ENCODE measurements around the gene MGAT4A. TPM values are rescaled to one million over a fixed set of nuclear protein-coding genes. Genes with fewer than 3 reads are reported as not detected.
"Not testable (repeated sequence)": the region's sequence is repeated elsewhere in the genome, so short reads cannot be mapped to it uniquely, and the experiment has no call there.

The MGAT4A gene
- total RNA-seq, 2 donors from 2014 or later: 44.0 to 80.8 TPM

DNA sequence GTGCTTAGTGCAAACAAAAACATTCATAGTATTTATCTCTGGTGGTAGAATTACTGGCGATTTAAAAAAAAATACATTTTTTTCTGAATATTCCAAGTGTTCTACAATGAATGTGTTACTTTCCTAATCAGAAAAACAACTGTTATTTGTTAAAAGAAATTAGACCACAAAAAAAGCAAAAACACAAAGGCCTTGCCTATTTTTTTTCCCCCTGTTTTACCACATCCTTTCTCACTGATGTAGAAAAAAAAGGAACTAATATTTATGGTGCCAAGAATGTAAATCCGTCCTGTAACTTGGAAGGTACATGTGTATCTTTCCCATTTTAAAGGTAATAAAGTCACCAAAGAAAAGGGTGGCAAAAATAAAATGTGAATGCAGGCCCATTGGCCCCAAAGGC lies 28.4 kb upstream of the MGAT4A start:
- no peaks in the 10 kb centered on the region for H3K27me3 ChIP-seq (replicated peaks; ENCODE audit: insufficient read depth)
- no peak for DNase-seq (ENCODE audit: low spot score)
- H3K36me3 ChIP-seq: no peaks in the 10 kb centered on the region
- H3K9me3 ChIP-seq: no peaks in the 10 kb centered on the region
- no peak overlapping the region for H3K4me3 ChIP-seq
- no peak for ATAC-seq (ENCODE audit: insufficient number of reproducible peaks, low FRiP score, low read depth)
- TF ChIP-seq, protein P1, sequence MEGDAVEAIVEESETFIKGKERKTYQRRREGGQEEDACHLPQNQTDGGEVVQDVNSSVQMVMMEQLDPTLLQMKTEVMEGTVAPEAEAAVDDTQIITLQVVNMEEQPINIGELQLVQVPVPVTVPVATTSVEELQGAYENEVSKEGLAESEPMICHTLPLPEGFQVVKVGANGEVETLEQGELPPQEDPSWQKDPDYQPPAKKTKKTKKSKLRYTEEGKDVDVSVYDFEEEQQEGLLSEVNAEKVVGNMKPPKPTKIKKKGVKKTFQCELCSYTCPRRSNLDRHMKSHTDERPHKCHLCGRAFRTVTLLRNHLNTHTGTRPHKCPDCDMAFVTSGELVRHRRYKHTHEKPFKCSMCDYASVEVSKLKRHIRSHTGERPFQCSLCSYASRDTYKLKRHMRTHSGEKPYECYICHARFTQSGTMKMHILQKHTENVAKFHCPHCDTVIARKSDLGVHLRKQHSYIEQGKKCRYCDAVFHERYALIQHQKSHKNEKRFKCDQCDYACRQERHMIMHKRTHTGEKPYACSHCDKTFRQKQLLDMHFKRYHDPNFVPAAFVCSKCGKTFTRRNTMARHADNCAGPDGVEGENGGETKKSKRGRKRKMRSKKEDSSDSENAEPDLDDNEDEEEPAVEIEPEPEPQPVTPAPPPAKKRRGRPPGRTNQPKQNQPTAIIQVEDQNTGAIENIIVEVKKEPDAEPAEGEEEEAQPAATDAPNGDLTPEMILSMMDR (IDR thresholded peaks at IDR 0.05): no peak
- H3K27ac ChIP-seq: peak overlapping the region in 1 of 2 donors; percentile 52
- H3K4me1 ChIP-seq (ENCODE audit: control insufficient read depth in 1 of 2, low read depth in 2 of 2): peaks cover 16 to 21% of the 10 kb centered on the region in 2 donors

DNA sequence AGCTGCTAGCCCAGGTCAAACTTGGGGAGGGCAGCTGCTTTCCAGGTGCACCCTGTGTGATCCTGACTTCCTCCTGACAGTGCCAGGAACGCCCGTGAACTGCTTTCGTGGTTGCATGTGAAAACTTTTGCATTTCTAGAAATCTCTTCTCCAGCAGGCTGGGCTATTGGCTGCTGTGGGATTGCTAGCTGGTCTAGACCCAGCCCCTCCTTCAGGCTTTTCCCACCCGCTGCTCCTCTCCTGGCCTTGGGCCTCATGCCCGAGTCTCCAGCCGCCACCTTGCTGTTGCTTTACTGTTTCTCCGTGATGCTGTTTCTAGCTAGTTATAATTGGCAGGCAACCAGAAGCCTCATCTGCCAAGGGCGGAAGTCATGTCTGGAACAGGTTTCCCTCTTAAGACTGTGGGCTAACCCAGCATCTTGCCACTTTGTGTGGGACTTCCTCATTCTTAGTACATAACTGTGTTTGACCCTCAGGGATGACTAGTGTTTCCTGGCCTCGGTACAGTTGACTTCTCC lies 27.0 kb upstream of the MGAT4A start:
- Histone ChIP-seq H3K4me3 (peak overlapping the region; percentile 48), H3K36me3 (no peaks in the 10 kb centered on the region), H3K27ac (peak overlapping the region; percentile 22 to 52), H3K9me3 (no peaks in the 10 kb centered on the region), H3K27me3 (replicated peaks; ENCODE audit: insufficient read depth) (no peaks in the 10 kb centered on the region), H3K4me1 (ENCODE audit: control insufficient read depth in 1 of 2, low read depth in 2 of 2) (peaks cover 16 to 21% of the 10 kb centered on the region in 2 donors)
- DNase-seq (ENCODE audit: low spot score): peak; percentile 64
- TF ChIP-seq, protein P1 (IDR thresholded peaks at IDR 0.05): no peak
- peak; percentile 84 for ATAC-seq (ENCODE audit: insufficient number of reproducible peaks, low FRiP score, low read depth)

DNA sequence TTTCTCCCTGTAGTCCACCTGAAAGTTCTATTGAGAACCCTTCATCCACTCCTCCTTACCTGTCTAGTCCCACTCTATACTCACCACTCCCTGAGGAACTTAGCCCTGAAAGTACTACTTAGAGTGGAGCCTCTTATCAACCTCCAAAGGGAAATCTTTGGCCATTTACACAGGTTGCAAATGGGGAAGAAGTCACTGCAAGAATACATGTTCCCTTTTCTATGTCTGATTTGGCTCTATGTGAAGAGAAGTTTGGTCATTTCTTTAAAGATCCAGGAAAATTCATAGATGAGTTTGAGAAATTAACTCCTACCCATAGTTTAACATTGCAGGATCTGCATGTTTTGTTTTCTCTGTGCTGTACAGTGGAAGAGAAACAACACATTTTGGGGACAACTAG lies 22.9 kb upstream of the MGAT4A start:
- Histone ChIP-seq H3K36me3 (no peaks in the 10 kb centered on the region), H3K9me3 (no peaks in the 10 kb centered on the region), H3K27ac (no peak overlapping the region), H3K4me3 (no peak overlapping the region), H3K27me3 (replicated peaks; ENCODE audit: insufficient read depth) (no peaks in the 10 kb centered on the region), H3K4me1 (ENCODE audit: control insufficient read depth in 1 of 2, low read depth in 2 of 2) (peaks cover 13 to 19% of the 10 kb centered on the region in 2 donors)
- DNase-seq (ENCODE audit: low spot score) (no peak), ATAC-seq (ENCODE audit: insufficient number of reproducible peaks, low FRiP score, low read depth) (no peak)
- TF ChIP-seq, protein P1 (IDR thresholded peaks at IDR 0.05): no peak

DNA sequence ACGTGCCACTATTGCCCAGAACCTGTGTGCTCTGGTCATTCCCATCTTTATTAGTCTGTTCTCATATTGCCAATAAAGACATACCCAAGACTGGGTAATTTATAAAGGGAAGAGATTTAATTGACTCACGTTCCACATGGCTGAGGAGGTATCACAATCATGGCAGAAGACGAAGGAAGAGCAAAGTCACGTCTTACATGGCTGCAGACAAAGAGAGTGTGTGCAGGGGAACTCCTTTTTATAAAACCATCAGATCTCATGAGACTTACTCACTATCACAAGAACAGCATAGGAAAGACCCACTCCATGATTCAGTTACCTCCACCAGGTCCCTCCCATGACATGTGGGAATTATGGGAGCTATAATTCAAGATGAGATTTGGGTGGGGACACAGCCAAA lies 21.8 kb upstream of the MGAT4A start:
- H3K4me1 ChIP-seq (ENCODE audit: control insufficient read depth in 1 of 2, low read depth in 2 of 2); ATAC-seq (ENCODE audit: insufficient number of reproducible peaks, low FRiP score, low read depth); H3K4me3 ChIP-seq; H3K27ac ChIP-seq; H3K27me3 ChIP-seq (replicated peaks; ENCODE audit: insufficient read depth); H3K36me3 ChIP-seq; H3K9me3 ChIP-seq; DNase-seq (ENCODE audit: low spot score): not testable (repeated sequence)

DNA sequence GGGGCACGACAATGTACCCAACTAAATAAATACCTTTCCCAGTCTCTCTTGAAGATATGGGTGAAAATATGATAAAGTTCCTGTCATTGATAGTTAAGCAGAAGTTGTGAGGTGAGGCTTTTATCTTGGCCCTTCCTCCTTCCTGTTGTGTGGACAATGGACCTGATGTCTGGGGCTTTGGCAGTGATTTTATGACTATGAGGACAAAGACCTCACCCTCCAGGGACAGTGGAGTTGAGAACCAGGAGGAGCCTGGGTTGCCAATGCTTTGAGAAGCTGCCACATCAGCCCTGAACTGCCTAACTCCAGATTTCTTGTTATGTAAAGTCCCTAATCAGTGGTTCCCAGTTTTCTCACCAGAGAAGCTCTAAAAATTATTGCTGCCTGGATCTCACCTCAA lies 20.8 kb upstream of the MGAT4A start:
- TF ChIP-seq, protein P1 (IDR thresholded peaks at IDR 0.05): no peak
- no peak for ATAC-seq (ENCODE audit: insufficient number of reproducible peaks, low FRiP score, low read depth)

More for the DNA sequence above, 20.8 kb upstream of the MGAT4A start:
- H3K4me3 ChIP-seq: no peak overlapping the region
- H3K27ac ChIP-seq: no peak overlapping the region
- H3K27me3 ChIP-seq (replicated peaks; ENCODE audit: insufficient read depth): no peaks in the 10 kb centered on the region
- no peaks in the 10 kb centered on the region for H3K9me3 ChIP-seq
- H3K4me1 ChIP-seq (ENCODE audit: control insufficient read depth in 1 of 2, low read depth in 2 of 2): no peaks in the 10 kb centered on the region
- no peak for DNase-seq (ENCODE audit: low spot score)
- H3K36me3 ChIP-seq: no peaks in the 10 kb centered on the region
